Adipose tissue (tissue), 3 donors: ENCODE data around the gene NDC1. TPM values are rescaled to one million over a fixed set of nuclear protein-coding genes. Genes with fewer than 3 reads are reported as not detected.
A peak's percentile ranks its signal among the peaks of the same experiment; 100 is the strongest.
"Not testable (repeated sequence)": the region's sequence is repeated elsewhere in the genome, so short reads cannot be mapped to it uniquely, and the experiment has no call there.

Experiments
- H3K27ac ChIP-seq: one replicate; pipeline ENCODE4 v1.5.1; 2013; ENCODE audit warnings: low read depth, low read length
- WGBS, 3 donors: extraction: QIAGEN DNeasy Blood & Tissue Kit; methylation state at CpG; one replicate each; pipeline ENCODE4 v1.1.7; 2013; 5-methylcytosine and 5-hydroxymethylcytosine counted together
- polyA plus RNA-seq, 3 donors: library from polyadenylated mRNA; stranded (reverse); fragments of 200-250 nt; gene quantifications; one replicate each; pipeline ENCODE4 v1.2.3, GENCODE V29; 2013
- donor health status: healthy with polysubstance abuse.
- donor health status: Bipolar disorder and iron deficiency.
- donor health status: healthy.

The NDC1 gene, protein sequence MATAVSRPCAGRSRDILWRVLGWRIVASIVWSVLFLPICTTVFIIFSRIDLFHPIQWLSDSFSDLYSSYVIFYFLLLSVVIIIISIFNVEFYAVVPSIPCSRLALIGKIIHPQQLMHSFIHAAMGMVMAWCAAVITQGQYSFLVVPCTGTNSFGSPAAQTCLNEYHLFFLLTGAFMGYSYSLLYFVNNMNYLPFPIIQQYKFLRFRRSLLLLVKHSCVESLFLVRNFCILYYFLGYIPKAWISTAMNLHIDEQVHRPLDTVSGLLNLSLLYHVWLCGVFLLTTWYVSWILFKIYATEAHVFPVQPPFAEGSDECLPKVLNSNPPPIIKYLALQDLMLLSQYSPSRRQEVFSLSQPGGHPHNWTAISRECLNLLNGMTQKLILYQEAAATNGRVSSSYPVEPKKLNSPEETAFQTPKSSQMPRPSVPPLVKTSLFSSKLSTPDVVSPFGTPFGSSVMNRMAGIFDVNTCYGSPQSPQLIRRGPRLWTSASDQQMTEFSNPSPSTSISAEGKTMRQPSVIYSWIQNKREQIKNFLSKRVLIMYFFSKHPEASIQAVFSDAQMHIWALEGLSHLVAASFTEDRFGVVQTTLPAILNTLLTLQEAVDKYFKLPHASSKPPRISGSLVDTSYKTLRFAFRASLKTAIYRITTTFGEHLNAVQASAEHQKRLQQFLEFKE
- 1 to 10 TPM; 1.8 to 4.6 (median 3.7) TPM for polyA plus RNA-seq

DNA sequence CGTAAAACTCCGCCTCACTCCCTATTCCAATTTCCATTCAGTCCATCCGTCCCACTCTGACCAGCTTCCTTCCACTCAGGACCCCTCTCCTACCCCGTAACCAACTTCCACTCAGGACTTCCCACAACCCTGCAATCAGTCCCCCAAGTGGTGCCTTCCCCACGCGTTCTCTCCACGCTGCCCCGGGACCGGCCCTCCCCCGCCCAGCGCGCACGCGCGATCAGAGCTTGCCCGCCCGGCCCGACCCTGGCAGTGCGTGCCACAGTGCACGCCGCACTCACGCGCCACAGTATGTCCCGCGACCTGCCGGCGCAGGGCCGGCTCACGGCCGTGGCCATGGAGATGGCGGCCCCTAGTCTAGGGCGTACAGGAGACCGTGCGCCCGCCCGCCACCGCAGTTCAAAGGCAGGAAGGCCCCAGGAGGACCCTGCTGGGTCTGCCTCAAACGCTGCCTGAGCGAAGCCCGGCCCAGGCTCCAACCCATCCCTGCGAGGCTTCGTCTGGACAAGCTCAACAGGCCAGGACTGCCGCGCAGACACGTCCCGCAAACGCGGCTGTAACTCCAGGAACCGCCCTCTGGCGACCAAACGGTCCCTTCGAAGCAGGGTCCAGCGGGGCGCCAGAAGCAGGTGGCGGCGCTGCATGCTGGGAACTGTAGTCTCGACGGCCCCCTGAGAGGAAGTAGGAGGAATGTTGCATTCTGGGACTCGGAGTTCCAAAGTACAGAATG lies at the start of gene NDC1:
TSS of gene NDC1 (minus strand) at position 373 of the 730 bp plus-strand sequence. CDS start at position 338, 35 bp downstream.
- peak within 1 kb of the TSS; percentile 99 for H3K27ac ChIP-seq
- WGBS, 3 donors: 0 to 1% (median 0%) methylated on average over 59 of the region's 59 CpGs

DNA sequence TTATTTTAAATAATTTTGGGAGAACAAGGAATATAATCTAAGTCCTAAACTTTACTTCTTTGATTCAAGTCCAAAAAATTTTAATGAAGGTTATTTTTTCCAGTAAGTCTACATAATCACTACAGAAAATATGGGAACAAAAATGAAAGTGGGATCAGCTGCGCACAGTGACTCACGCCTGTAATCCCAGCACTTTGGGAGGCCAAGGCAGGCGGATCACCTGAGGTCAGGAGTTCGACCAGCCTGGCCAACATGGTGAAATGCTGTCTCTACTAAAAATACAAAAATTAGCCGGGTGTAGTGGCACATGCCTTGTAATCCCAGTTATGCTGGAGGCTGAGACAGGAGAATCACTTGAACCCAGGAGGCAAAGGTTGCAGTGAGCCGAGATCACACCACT lies 45.5 kb upstream of the NDC1 start:
- WGBS, 3 donors: 95 to 98% (median 97%) methylated on average over 6 of the region's 6 CpGs
- not testable (repeated sequence) for H3K27ac ChIP-seq

DNA sequence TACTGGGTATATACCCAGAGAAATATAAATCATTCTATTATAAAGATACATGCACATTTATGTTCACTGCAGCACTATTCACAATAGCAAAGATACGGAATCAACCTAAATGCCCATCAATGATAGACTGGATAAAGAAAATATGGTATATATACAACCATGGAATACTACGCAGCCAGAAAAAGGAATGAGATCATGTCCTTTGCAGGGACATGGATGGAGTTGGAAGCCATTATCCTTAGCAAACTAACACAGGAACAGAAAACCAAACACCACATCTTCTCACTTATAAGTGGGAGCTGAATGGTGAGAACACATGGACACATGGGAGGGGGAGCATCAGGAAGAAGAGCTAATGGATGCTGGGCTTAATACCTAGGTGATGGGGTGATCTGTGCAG lies 43.8 kb upstream of the NDC1 start:
- WGBS, 3 donors: 93 to 100% (median 99%) methylated on average over 2 of the region's 2 CpGs
- H3K27ac ChIP-seq: not testable (repeated sequence)

DNA sequence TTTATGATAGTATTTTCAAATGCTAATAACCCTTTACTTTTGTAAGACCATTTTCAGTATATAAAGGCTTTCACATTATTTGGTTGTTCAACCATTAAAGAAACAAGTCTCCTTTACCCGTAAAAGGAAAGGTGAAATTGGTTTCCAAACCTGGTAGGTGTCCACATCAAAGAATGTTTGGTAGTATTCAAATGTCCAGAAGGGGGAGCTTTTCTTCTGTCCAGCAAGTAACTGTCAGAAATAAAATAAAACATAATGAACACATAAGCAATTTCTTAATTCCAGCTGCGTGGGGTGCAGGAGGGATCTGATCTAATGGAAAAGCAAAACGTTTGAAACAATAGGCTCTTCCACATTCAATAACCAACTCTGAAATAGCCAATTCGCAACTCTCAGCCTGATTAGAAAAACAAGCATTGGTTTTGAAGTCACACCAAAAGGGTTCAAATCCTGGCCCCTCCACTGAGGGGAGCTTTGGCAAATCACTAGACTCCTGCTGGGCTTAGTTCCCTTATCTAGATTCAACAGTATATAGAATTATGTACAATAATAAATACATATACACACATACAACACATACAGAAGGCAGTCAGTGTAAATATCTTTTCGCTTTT lies 40.5 kb upstream of the NDC1 start:
- no peak overlapping the region for H3K27ac ChIP-seq
- WGBS, 3 donors: 46 to 54% (median 54%) methylated on average over 5 of the region's 5 CpGs

DNA sequence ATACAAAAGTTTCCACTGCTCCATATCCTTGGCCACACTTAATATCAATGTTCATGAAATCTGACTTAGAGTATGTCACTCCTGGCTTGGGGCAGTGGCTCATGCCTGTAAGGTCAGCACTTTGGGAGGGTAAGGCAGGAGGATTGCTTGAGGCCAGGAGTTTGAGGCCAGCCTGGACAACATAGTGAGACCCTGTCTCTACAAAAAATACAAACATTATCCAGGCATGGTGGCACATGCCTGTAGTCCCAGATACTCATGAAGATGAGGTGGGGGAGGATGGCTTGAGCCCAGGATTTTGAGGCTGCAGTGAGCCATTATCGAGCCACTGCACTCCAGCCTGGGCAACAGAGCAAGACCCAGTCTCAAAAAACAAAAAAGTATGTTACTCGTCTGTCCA lies 37.1 kb upstream of the NDC1 start:
- WGBS, 3 donors: 91 to 97% (median 95%) methylated on average over 2 of the region's 2 CpGs
- not testable (repeated sequence) for H3K27ac ChIP-seq

DNA sequence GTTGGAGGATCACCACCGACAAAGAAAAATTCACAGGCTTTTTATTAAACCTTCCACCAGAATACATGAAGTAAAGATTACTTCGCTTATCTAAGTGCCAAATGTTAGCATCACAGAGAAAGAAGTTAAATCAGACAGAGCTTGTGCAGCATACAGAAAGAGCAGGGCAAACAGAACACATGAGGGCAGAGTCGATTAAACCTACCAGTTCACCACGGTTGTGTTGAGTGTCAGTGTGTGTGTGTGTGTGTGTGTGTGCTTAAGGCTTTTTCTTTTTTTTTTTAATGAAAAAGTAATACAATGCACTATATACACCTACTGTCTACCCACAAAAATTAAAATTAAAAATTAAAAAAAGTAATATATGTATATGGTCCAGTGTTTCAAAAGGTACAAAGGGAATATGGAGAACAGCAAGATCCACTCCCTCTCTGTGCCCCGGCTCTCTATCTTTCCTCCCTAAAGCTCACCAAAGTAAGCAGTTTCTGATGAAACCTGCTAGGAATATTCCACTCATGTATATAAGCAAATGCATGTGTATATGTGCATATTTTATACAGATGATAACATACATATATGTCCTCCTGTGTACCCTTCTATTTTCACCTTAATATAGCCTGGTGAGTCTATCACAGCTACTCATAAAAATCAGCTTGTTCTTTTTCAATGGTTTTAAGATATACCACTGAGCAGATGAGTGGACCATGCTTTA lies 33.8 kb upstream of the NDC1 start:
- no peak overlapping the region for H3K27ac ChIP-seq
- 64 to 83% (median 78%) methylated on average over 5 of the region's 5 CpGs for WGBS, 3 donors

DNA sequence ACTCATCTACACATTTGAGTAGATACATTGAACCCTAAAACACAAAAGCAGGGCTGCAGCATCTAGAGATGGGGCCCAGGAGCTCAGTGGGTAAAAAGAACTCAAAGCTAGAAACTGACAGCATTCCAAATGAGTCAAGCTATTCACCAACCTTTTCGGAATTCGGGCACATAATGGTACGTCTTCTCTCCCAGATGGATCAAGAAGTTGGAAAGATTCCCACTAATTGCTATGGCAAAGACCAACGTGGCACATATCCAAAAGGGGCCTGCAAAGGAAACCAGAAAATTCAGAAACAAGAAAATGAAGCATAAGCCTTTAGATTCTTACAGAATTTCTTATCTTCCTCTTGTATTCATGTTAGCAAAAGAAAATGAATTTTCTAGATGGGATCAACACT lies 33.1 kb upstream of the NDC1 start:
- no peak overlapping the region for H3K27ac ChIP-seq
- 78 to 84% (median 79%) methylated on average over 4 of the region's 4 CpGs for WGBS, 3 donors

DNA sequence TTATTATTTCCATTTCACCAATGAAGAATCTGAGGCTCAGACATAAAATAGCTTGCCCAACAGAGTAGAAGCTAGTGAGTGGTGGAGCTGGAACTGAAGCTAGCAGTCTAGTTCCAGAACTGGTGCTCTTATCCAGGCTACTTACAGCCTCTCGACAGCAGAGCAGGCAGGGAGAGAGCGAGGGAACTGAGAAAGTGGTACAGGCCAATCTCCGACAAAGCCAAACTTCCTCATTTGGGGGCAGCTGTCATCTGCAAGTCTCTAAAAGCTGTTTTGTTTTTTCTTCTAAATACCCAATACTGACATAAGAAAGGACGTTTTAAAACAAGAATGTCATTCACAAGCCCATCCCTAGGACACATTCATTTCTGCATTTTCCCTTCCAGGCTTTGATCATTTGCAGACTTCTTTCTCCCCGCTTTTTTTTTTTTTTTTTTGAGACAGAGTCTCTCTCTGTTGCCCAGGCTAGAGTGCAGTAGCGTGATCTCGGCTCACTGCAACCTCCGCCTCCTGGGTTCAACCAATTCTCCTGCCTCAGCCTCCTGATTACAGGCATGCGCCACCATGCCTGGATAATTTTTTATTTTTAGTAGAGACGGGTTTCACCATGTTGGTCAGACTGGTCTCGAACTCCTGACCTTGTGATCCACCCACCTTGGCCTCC lies 31.5 kb upstream of the NDC1 start:
- 79 to 91% (median 80%) methylated on average over 11 of the region's 11 CpGs for WGBS, 3 donors
- no peak overlapping the region for H3K27ac ChIP-seq

DNA sequence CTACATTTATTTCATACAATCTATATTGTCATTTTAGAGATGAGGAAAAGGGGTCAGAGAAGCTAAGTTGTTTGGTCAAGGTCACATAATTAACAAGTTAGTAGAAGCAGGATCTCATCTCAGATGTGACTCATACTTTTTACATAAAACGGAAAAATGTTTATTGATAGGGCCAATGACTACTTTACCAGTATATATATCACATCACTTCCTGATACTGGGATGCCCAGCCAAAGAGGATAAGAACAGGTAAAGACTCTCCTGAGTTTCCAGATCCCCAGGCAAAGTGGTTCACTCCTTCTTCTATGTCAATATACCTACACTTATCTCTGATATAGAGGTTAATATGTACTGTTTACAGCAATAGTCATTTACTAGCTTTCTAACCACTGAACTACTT lies 30.5 kb upstream of the NDC1 start:
- no peak overlapping the region for H3K27ac ChIP-seq
- WGBS, 3 donors: 38 to 95% (median 90%) methylated on average over 1 of the region's 1 CpG

DNA sequence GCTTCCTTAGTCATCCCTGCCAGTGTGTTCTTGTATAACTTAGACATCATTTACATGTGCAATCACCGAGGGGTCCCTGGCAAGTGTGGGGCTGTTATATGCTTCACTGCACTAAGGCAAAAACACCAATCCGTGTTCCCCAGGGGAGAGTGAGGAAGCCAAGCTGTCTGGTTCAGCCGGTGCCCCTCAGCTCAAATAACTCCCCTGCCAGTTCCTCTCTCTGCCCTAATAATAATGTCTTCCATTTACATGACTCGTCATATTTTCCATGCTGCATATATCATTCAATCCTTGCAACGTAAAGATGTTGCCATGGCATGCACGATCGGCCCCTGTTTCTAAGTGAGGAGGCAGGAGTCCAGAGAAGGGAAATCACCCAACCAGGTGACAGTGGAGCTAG lies 24.4 kb upstream of the NDC1 start:
- 59 to 76% (median 70%) methylated on average over 7 of the region's 7 CpGs for WGBS, 3 donors
- H3K27ac ChIP-seq: no peak overlapping the region

DNA sequence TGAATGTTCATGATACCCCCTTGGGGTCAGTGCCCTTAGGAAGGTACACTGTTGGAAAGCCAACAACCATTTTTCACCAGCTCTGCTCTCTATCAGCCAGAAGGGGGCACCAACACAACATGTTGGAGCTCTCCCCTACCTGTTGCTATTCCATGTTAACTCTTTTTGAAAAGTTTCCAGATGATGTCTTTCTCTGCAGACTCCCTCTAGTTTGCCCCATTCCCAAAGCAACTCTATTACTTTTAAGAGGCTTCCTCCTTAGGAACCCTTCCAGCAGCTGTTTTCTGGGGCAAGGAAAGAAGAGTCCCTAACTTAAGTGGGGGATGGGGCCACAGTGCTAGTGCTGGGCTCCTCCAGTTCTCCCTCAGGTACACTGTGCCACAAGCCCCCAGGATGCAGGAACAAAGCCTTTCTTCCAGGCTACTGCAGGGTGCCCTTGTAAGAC lies 22.9 kb upstream of the NDC1 start:
- H3K27ac ChIP-seq: no peak overlapping the region

DNA sequence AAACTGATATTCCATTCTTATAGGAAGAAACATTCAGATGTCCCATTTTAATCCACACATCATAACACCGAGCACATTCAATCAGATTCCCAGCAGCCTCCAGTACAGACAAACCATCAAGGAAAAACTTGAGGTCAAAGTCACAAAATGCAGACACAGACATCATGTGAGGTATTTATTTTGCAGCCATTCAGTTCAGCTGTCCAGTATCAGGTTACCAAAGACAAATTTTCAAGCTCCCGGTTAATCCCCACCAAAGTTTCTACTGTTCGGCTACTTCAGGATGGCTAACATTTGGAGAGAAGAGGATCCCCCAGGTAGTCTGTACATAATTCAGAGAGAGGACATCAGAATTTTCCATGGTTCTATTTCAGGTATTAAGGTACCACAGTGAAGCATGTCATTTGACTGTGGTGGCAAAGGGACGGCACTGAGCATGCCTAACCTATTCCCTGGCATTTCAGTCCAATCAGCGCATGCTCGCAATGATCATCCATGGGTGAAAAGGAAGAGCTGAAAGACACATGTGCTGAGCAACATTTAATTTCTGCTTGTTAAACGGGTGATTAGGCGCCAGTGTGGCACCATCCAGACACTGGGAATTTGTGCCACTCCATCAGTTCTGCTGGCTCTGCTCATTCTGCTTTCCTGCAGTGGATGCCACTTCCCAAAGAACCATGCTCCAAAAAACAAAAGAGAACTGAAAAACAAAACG lies 13.6 kb upstream of the NDC1 start:
- no peak overlapping the region for H3K27ac ChIP-seq
- WGBS, 3 donors: 89 to 90% (median 89%) methylated on average over 9 of the region's 9 CpGs

DNA sequence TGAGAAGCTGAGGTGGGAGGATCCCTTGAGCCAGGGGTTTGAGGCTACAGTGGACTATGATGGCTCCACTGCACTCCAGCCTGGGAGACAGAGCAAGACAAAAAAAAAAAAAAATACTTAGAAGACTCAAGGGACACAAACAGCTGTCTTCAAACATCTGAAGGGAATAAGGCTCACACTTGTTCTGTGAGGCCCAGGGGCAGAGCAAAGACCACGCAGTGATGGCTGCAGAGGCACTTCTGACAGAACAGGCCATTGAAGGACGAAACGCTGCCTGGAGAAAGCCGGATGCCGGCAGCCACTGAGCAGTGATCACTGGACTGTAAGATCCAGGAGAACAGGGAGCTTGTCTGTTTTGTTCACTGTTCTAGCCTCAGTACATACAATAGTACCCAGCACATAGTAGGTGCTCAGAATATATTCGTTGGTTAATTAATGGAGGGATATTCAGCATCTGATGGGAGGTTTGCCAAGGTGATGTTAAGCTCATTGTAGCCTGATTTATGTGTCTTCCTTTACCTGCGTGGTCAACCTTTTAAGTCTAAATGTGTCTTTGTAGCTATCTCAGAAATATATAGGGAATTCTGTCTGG lies 12.1 kb upstream of the NDC1 start:
- no peak overlapping the region for H3K27ac ChIP-seq
- 81 to 89% (median 88%) methylated on average over 7 of the region's 7 CpGs for WGBS, 3 donors

DNA sequence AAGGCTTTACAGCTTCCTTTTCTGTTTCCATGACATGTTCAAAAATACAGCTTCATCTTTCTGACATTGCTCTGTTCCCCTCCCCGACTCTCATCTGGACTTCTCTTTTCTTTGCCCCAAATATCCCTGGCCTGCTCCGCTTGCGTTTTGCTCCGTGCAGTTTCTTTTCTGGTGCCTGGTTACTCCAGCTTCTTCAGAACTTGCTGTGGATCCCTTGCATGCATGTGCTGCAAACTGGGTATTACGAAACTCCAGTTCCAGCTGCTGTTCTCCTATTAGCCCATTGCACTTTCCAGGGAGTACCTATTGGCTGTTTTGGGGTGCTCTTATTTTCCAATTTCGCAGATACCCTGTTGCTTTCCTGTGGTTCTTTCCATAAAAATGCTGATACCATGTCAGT lies 9.9 kb upstream of the NDC1 start:
- WGBS, 3 donors: 82 to 90% (median 86%) methylated on average over 6 of the region's 6 CpGs
- no peak overlapping the region for H3K27ac ChIP-seq

DNA sequence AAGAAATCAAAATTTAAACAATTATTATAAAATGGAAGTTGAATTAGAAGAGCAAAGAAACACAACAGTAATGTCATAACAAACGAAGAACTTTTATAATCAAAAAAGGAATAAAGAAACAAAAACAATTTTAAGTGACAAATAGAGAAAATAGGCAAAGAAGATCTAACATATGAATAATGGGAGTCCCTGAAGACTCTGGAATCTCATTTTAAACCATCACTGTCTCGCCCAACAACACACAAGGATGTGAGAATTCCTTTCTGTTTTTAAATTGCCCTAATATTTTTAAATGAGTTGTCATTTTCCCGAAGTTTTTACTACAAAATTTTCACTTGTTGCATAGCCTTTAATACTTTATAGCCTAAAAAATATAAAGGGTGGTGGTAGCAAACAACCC lies 4.3 kb upstream of the NDC1 start:
- H3K27ac ChIP-seq: no peak overlapping the region
- 84 to 89% (median 86%) methylated on average over 3 of the region's 3 CpGs for WGBS, 3 donors

DNA sequence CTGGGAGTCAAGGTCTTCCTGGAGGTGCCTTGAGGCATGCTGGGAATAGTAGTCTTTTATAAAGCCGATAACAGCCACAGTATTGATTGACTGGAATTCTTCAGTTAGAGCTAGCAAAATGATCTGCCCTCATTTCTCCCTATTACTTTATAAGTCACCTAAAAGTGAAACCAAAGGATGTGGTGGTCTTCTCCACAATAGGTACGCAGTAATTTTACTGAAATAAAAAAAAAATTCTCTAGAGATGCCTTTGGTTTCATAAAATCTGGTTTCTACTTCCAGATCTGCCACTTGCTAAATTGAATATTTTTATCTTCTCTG lies 518 bp upstream of the NDC1 start:
- H3K27ac ChIP-seq: no peak overlapping the region
- WGBS, 3 donors: 5 to 15% (median 8%) methylated on average over 2 of the region's 2 CpGs

DNA sequence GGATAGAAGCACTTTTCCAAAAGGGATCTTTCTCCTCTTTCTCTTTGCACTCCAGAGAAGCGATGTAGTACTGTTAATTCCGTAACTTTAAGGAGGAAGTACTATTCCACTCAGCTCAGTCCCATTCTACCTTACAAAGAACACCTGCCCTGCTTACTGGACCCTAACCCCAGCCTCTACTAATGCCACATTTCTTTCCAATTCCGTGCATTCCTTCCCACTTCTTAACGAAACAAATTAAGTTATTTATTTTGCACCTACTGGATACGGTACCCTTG lies 511 bp downstream of the NDC1 start:
- H3K27ac ChIP-seq: no peak overlapping the region
- WGBS, 3 donors: 0 to 1% (median 0%) methylated on average over 5 of the region's 5 CpGs
